HCT116 (cell line): ENCODE data around the gene TMEM135. TPM values are rescaled to one million over a fixed set of nuclear protein-coding genes. Genes with fewer than 3 reads are reported as not detected.

Source experiments
- ATAC-seq: fragments of 200-7000 bp; cut with Tn5 transposase; 2 replicates; pipeline ENCODE4 v1.9.1; 2020; ENCODE audit warnings: mild to moderate bottlenecking, moderate library complexity
- BruUV-seq: library from RNA; stranded (reverse); fragments of 400-500 nt; replicated peaks from 2 replicates; lab custom pipeline; 2021; lab: Mats Ljungman, UMichigan
- CTCF ChIA-PET: fragments of 300-600 bp; sonication (Branson Sonifier 250); formaldehyde crosslinking; loops from one replicate; lab custom pipeline; 2021; ENCODE audit warnings: antibody characterized with exemption; lab: Charles Lee
- POLR2A ChIA-PET: fragments of 300-600, 350-600 bp; sonication (Branson Sonifier 250); formaldehyde crosslinking; loops from one replicate; lab custom pipeline; 2021; ENCODE audit warnings: antibody characterized with exemption; lab: Charles Lee
- RAD21 ChIA-PET, 2 experiments: fragments of 300-600 bp; sonication (Branson Sonifier 250); formaldehyde crosslinking; loops; one replicate each; lab custom pipeline; 2023; ENCODE audit warnings: low total read pairs in 2 of 2; ENCODE audit not compliant: uncharacterized antibody in 2 of 2, unreplicated experiment in 2 of 2, low non-redundant PET in 1 of 2; lab: Charles Lee
- DNase-seq: peaks from one replicate; pipeline ENCODE4 v3.0.0-alpha.2; 2010; ENCODE audit warnings: low read depth, low spot score
- H2AFZ ChIP-seq: fragments of 200-600 bp; shearing (Covaris generic), sonication (generic); 2 replicates; pipeline ENCODE4 v1.6.1; 2017; ENCODE audit warnings: low read depth, mixed run types, mixed read lengths, antibody characterized with exemption, low read length; ENCODE audit not compliant: poor library complexity, severe bottlenecking
- H3K27ac ChIP-seq: 2 replicates; pipeline ENCODE4 v1.5.1; 2012; ENCODE audit warnings: low read depth, low read length
- H3K27me3 ChIP-seq: fragments of 200-600 bp; sonication (generic); 2 replicates; pipeline ENCODE4 v1.6.1; 2016; ENCODE audit warnings: mixed run types, low read length, mixed read lengths; ENCODE audit not compliant: insufficient read depth
- H3K36me3 ChIP-seq, 2 experiments: fragments of 200-500 bp in 1 of 2; fragments of 200-600 bp in 1 of 2; sonication (Bioruptor generic) in 1 of 2; sonication (generic) in 1 of 2; 2 replicates each; pipeline versions ENCODE4 v1.5.1 to v1.6.1; 2014 to 2016; ENCODE audit warnings: low read length in 2 of 2, inconsistent platforms in 1 of 2, mixed read lengths in 1 of 2, mixed run types in 1 of 2; ENCODE audit not compliant: insufficient read depth in 2 of 2, control insufficient read depth in 1 of 2
- H3K4me1 ChIP-seq, 2 experiments: fragments of 200-600 bp in 1 of 2; sonication (generic) in 1 of 2; 2 replicates each; pipeline versions ENCODE4 v1.5.1 to v1.6.1; 2012 to 2017; ENCODE audit warnings: low read length in 2 of 2, inconsistent platforms in 1 of 2, mild to moderate bottlenecking in 1 of 2, mixed read lengths in 1 of 2, mixed run types in 1 of 2, moderate library complexity in 1 of 2; ENCODE audit not compliant: insufficient read depth in 2 of 2, control insufficient read depth in 1 of 2
- H3K4me2 ChIP-seq: fragments of 200-600 bp; sonication (generic); 2 replicates; pipeline ENCODE4 v1.6.1; 2017; ENCODE audit warnings: mixed run types, low read length, mixed read lengths
- H3K4me3 ChIP-seq, 2 experiments: fragments of 200-600 bp in 1 of 2; sonication (generic) in 1 of 2; replicated peaks in 1 of 2; 2 replicates each; pipeline ENCODE4 v1.5.1; 2011 to 2016; ENCODE audit warnings: low read length in 2 of 2, control low read depth in 1 of 2, low read depth in 1 of 2, mild to moderate bottlenecking in 1 of 2, mixed read lengths in 1 of 2, mixed run types in 1 of 2
- H3K79me2 ChIP-seq: fragments of 200-600 bp; sonication (generic); 2 replicates; pipeline ENCODE4 v1.6.1; 2017; ENCODE audit warnings: mild to moderate bottlenecking, mixed run types, low read length, moderate library complexity, mixed read lengths; ENCODE audit not compliant: insufficient read depth
- H3K9ac ChIP-seq: fragments of 200-600 bp; sonication (generic); 2 replicates; pipeline ENCODE4 v1.6.1; 2016; ENCODE audit warnings: low read length, mixed read lengths
- H3K9me2 ChIP-seq: fragments of 200-600 bp; sonication (generic), shearing (Covaris generic); 2 replicates; pipeline ENCODE4 v1.6.1; 2017; ENCODE audit warnings: mixed run types, mild to moderate bottlenecking, moderate library complexity; ENCODE audit not compliant: insufficient read depth
- H3K9me3 ChIP-seq, 2 experiments: fragments of 200-500 bp in 1 of 2; fragments of 200-600 bp in 1 of 2; sonication (Bioruptor generic) in 1 of 2; sonication (generic) in 1 of 2; 2 replicates each; pipeline ENCODE4 v1.6.1; 2014 to 2017; ENCODE audit warnings: low read length in 2 of 2, mixed read lengths in 2 of 2, inconsistent platforms in 1 of 2, low read depth in 1 of 2, mild to moderate bottlenecking in 1 of 2, mixed run types in 1 of 2, moderate library complexity in 1 of 2; ENCODE audit not compliant: control insufficient read depth in 1 of 2, insufficient read depth in 1 of 2
- H4K20me1 ChIP-seq: fragments of 200-600 bp; sonication (generic), shearing (Covaris generic); 2 replicates; pipeline ENCODE4 v1.6.1; 2017; ENCODE audit warnings: mixed run types, mild to moderate bottlenecking, moderate library complexity; ENCODE audit not compliant: insufficient read depth
- EGR1 ChIP-seq: IDR thresholded peaks from 2 replicates; pipeline ENCODE4 v1.6.1; 2012; ENCODE audit warnings: low read depth
- ELF1 ChIP-seq: IDR thresholded peaks from 2 replicates; pipeline ENCODE4 v1.6.1; 2012; ENCODE audit warnings: low read depth, borderline replicate concordance
- EZH2 ChIP-seq: fragments of 200-600 bp; sonication (generic); IDR thresholded peaks from 2 replicates; pipeline ENCODE4 v1.6.1; 2017; ENCODE audit warnings: antibody characterized with exemption, mixed run types
- POLR2A ChIP-seq: IDR thresholded peaks from 2 replicates; pipeline ENCODE4 v1.7.0; 2011; ENCODE audit warnings: borderline replicate concordance; ENCODE audit not compliant: insufficient read depth, insufficient read length; ENCODE audit errors: extremely low read depth
- POLR2AphosphoS5 ChIP-seq: IDR thresholded peaks from 2 replicates; pipeline ENCODE4 v1.6.1; 2011; ENCODE audit warnings: mild to moderate bottlenecking, low read depth, low read length, moderate library complexity
- RAD21 ChIP-seq: IDR thresholded peaks from 2 replicates; pipeline ENCODE4 v1.6.1; 2012; ENCODE audit warnings: low read depth, mild to moderate bottlenecking
- SIN3A ChIP-seq: IDR thresholded peaks from 2 replicates; pipeline ENCODE4 v1.6.1; 2012; ENCODE audit warnings: low read depth
- SP1 ChIP-seq: IDR thresholded peaks from 2 replicates; pipeline ENCODE4 v1.6.1; 2012; ENCODE audit warnings: low read depth
- SRF ChIP-seq: IDR thresholded peaks from 2 replicates; pipeline ENCODE4 v1.6.1; 2012; ENCODE audit warnings: low read depth
- YY1 ChIP-seq: IDR thresholded peaks from 2 replicates; pipeline ENCODE4 v1.6.1; 2011; ENCODE audit warnings: low read length, low read depth, moderate library complexity, mild to moderate bottlenecking; ENCODE audit not compliant: insufficient replicate concordance; ENCODE audit errors: extremely low read depth
- ZFX ChIP-seq: fragments of 450-650 bp; IDR thresholded peaks from 2 replicates; pipeline ENCODE4 v1.6.1; 2017
- intact Hi-C: fragments of 100-400 bp; cut with micrococcal nuclease; formaldehyde crosslinking; loops from 2 replicates; pipeline ENCODE4 v1.10.0; 2022
- total RNA-seq: library from RNA; stranded (reverse); gene quantifications from one replicate; pipeline ENCODE4 v1.2.1, GENCODE V29; 2021; ENCODE audit not compliant: unreplicated experiment
- TF ChIP-seq, protein P1 (sequence below), 3 experiments: fragments of 200-600 bp in 1 of 3; sonication (generic) in 1 of 3; IDR thresholded peaks in 2 of 3; conservative IDR thresholded peaks in 1 of 3; 2 replicates each; pipeline ENCODE4 v1.5.1; 2012 to 2017; ENCODE audit warnings: low read depth in 2 of 3, low read length in 2 of 3, antibody characterized with exemption in 1 of 3, borderline replicate concordance in 1 of 3, control low read depth in 1 of 3, mild to moderate bottlenecking in 1 of 3, mixed read lengths in 1 of 3, mixed run types in 1 of 3, moderate library complexity in 1 of 3; ENCODE audit not compliant: insufficient read depth in 1 of 3

TMEM135 gene
- total RNA-seq, 1 experiment from 2014 or later: 50.6 TPM

GRCh38 chr11:87154246-87154645 lies 116.5 kb downstream of the TMEM135 start:
- ChIA-PET RAD21 (no interaction called here), POLR2A (no interaction called here), CTCF (no interaction called here)
- Histone ChIP-seq H3K27me3 (no peaks in the 10 kb centered on the region), H2AFZ (no peak overlapping the region), H3K27ac (no peak overlapping the region), H3K79me2 (peaks cover 7% of the 10 kb centered on the region; the same call in 1 of the 2 replicates), H3K4me2 (no peak overlapping the region), H3K9me2 (no peaks in the 10 kb centered on the region), H3K36me3 (no peaks in the 10 kb centered on the region), H3K4me1 (no peaks in the 10 kb centered on the region), H4K20me1 (no peaks in the 10 kb centered on the region), H3K4me3 (no peak overlapping the region), H3K9me3 (no peaks in the 10 kb centered on the region), H3K9ac (no peak overlapping the region)
- DNase-seq (no peak), ATAC-seq (no peak)
- TF ChIP-seq RAD21 (no peak), SRF (no peak), YY1 (no peak), POLR2AphosphoS5 (no peak), SIN3A (no peak), SP1 (no peak), EZH2 (no peak), EGR1 (no peak), ZFX (no peak), POLR2A (no peak), ELF1 (no peak)
- TF ChIP-seq, protein P1, sequence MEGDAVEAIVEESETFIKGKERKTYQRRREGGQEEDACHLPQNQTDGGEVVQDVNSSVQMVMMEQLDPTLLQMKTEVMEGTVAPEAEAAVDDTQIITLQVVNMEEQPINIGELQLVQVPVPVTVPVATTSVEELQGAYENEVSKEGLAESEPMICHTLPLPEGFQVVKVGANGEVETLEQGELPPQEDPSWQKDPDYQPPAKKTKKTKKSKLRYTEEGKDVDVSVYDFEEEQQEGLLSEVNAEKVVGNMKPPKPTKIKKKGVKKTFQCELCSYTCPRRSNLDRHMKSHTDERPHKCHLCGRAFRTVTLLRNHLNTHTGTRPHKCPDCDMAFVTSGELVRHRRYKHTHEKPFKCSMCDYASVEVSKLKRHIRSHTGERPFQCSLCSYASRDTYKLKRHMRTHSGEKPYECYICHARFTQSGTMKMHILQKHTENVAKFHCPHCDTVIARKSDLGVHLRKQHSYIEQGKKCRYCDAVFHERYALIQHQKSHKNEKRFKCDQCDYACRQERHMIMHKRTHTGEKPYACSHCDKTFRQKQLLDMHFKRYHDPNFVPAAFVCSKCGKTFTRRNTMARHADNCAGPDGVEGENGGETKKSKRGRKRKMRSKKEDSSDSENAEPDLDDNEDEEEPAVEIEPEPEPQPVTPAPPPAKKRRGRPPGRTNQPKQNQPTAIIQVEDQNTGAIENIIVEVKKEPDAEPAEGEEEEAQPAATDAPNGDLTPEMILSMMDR (IDR thresholded peaks at IDR 0.05 in 2 of 3, conservative IDR thresholded peaks at IDR 0.05 in 1 of 3; ENCODE audit: borderline replicate concordance in 1 of 3, insufficient read depth in 1 of 3, low read depth in 2 of 3, low read length in 2 of 3): no peak
- no TSS peak for BruUV-seq
- intact Hi-C loops: no loop called here
